HEK293 (cell line): ENCODE results near the gene SCPEP1.

Experiments used
- KLF16 ChIP-seq: fragments of 450-650 bp; formaldehyde crosslinking; IDR thresholded peaks from 2 replicates; pipeline ENCODE4 v1.5.1; 2017; ENCODE audit warnings: missing biosample characterization, missing genetic modification characterization
- REST ChIP-seq: fragments of 450-650 bp; formaldehyde crosslinking; IDR thresholded peaks from 2 replicates; pipeline ENCODE4 v1.5.1; 2016; ENCODE audit warnings: missing biosample characterization, missing genetic modification characterization
- ZNF114 ChIP-seq: fragments of 450-650 bp; formaldehyde crosslinking; IDR thresholded peaks from 2 replicates; pipeline ENCODE4 v1.5.0; 2017; ENCODE audit warnings: missing biosample characterization, missing genetic modification characterization
- ZNF121 ChIP-seq: fragments of 450-650 bp; formaldehyde crosslinking; IDR thresholded peaks from 2 replicates; pipeline ENCODE4 v1.5.1; 2016; ENCODE audit warnings: missing biosample characterization, missing genetic modification characterization
- ZNF274 ChIP-seq, 2 experiments: fragments of 200-500 bp in 1 of 2; fragments of 450-650 bp in 1 of 2; sonication (Bioruptor generic) in 1 of 2; formaldehyde crosslinking in 1 of 2; IDR thresholded peaks; 2 replicates each; pipeline versions ENCODE4 v1.5.1 to v1.6.1; 2014 to 2016; ENCODE audit warnings: borderline replicate concordance in 1 of 2, inconsistent platforms in 1 of 2, low read length in 1 of 2, missing biosample characterization in 1 of 2, missing genetic modification characterization in 1 of 2
- ZNF626 ChIP-seq: fragments of 450-650 bp; sonication (Bioruptor Pico); formaldehyde crosslinking; IDR thresholded peaks from 2 replicates; pipeline ENCODE4 v1.5.1; 2018; ENCODE audit warnings: missing biosample characterization, missing genetic modification characterization, inconsistent platforms
- TF ChIP-seq, protein P1 (sequence below): fragments of 450-650 bp; formaldehyde crosslinking; IDR thresholded peaks from 2 replicates; pipeline ENCODE4 v1.5.1; 2016; ENCODE audit warnings: missing biosample characterization, missing genetic modification characterization

- TF ChIP-seq, protein P1, sequence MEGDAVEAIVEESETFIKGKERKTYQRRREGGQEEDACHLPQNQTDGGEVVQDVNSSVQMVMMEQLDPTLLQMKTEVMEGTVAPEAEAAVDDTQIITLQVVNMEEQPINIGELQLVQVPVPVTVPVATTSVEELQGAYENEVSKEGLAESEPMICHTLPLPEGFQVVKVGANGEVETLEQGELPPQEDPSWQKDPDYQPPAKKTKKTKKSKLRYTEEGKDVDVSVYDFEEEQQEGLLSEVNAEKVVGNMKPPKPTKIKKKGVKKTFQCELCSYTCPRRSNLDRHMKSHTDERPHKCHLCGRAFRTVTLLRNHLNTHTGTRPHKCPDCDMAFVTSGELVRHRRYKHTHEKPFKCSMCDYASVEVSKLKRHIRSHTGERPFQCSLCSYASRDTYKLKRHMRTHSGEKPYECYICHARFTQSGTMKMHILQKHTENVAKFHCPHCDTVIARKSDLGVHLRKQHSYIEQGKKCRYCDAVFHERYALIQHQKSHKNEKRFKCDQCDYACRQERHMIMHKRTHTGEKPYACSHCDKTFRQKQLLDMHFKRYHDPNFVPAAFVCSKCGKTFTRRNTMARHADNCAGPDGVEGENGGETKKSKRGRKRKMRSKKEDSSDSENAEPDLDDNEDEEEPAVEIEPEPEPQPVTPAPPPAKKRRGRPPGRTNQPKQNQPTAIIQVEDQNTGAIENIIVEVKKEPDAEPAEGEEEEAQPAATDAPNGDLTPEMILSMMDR: no peak
- TF ChIP-seq ZNF114 (no peak), ZNF274 (IDR thresholded peaks at IDR 0.05; ENCODE audit: low read length) (no peak), ZNF274 (tag by site-specific recombination; IDR thresholded peaks at IDR 0.05; ENCODE audit: borderline replicate concordance) (no peak), KLF16 (tag by site-specific recombination) (no peak), ZNF121 (tag by site-specific recombination) (no peak), REST (no peak), ZNF626 (tag by site-specific recombination) (no peak)
These were observed 23.6 kb downstream of the SCPEP1 start for GRCh38 chr17:57001541-57001940.
